A673 (cell line): ENCODE data around the gene FTO. TPM values are rescaled to one million over a fixed set of nuclear protein-coding genes. Genes with fewer than 3 reads are reported as not detected.

ENCODE experiments used
- BruUV-seq: library from RNA; stranded (reverse); fragments of 400-500 nt; replicated peaks from 2 replicates; lab custom pipeline; 2021; lab: Mats Ljungman, UMichigan
- CTCF ChIA-PET: fragments of 300-600 bp; sonication (Branson Sonifier 250); formaldehyde crosslinking; loops from one replicate; lab custom pipeline; 2022; ENCODE audit warnings: antibody characterized with exemption; lab: Charles Lee
- POLR2A ChIA-PET: fragments of 300-600 bp; sonication (Branson Sonifier 250); formaldehyde crosslinking; loops from one replicate; lab custom pipeline; 2022; ENCODE audit warnings: antibody characterized with exemption; ENCODE audit not compliant: low non-redundant PET; lab: Charles Lee
- DNase-seq: peaks from one replicate; pipeline ENCODE4 v3.0.0-alpha.2; 2015; ENCODE audit warnings: low spot score
- H3K27ac ChIP-seq: fragments of 200-600 bp; sonication (generic); 2 replicates; pipeline ENCODE4 v1.5.1; 2016; ENCODE audit warnings: mixed run types, low read depth, mild to moderate bottlenecking, mixed read lengths, antibody characterized with exemption, low read length; ENCODE audit not compliant: poor library complexity, severe bottlenecking
- H3K27me3 ChIP-seq: fragments of 200-600 bp; sonication (generic); replicated peaks from 2 replicates; pipeline ENCODE4 v1.6.1; 2017; ENCODE audit warnings: mixed run types, low read depth, mild to moderate bottlenecking, mixed read lengths, antibody characterized with exemption, low read length; ENCODE audit not compliant: insufficient read depth, poor library complexity
- H3K36me3 ChIP-seq: fragments of 200-600 bp; sonication (generic); 2 replicates; pipeline ENCODE4 v1.6.1; 2016; ENCODE audit warnings: mixed run types, mild to moderate bottlenecking, mixed read lengths, antibody characterized with exemption, low read length; ENCODE audit not compliant: insufficient read depth, poor library complexity, severe bottlenecking
- H3K4me1 ChIP-seq: fragments of 200-600 bp; sonication (generic); 2 replicates; pipeline ENCODE4 v1.6.1; 2017; ENCODE audit warnings: mixed run types, mild to moderate bottlenecking, mixed read lengths, antibody characterized with exemption, low read length; ENCODE audit not compliant: insufficient read depth, poor library complexity, severe bottlenecking
- H3K4me3 ChIP-seq: fragments of 200-600 bp; sonication (generic); 2 replicates; pipeline ENCODE4 v1.5.1; 2016; ENCODE audit warnings: low read depth, mixed run types, mild to moderate bottlenecking, mixed read lengths, low read length; ENCODE audit not compliant: poor library complexity, severe bottlenecking
- H3K9me3 ChIP-seq: fragments of 200-600 bp; sonication (generic); 2 replicates; pipeline ENCODE4 v1.6.1; 2016; ENCODE audit warnings: mixed run types, low read depth, mild to moderate bottlenecking, mixed read lengths, antibody characterized with exemption, low read length; ENCODE audit not compliant: poor library complexity, severe bottlenecking
- EZH2 ChIP-seq: fragments of 200-600 bp; sonication (generic); IDR thresholded peaks from 2 replicates; pipeline ENCODE4 v1.6.1; 2017; ENCODE audit warnings: borderline replicate concordance, low read depth, mild to moderate bottlenecking, mixed read lengths, antibody characterized with exemption, low read length; ENCODE audit not compliant: poor library complexity, severe bottlenecking
- intact Hi-C: fragments of 100-400 bp; cut with micrococcal nuclease; formaldehyde crosslinking; loops from one replicate; pipeline ENCODE4 v1.10.0; 2022; ENCODE audit not compliant: unreplicated experiment
- total RNA-seq: library from RNA; stranded (reverse); gene quantifications from 2 replicates; pipeline ENCODE4 v1.2.3, GENCODE V29; 2021
- TF ChIP-seq, protein P1 (sequence below): fragments of 300-800, 200-600 bp; sonication (generic); conservative IDR thresholded peaks from 2 replicates; pipeline ENCODE4 v1.5.1; 2017; ENCODE audit warnings: low read depth, mild to moderate bottlenecking, antibody characterized with exemption, low read length, moderate library complexity, mixed read lengths

Gene FTO
- total RNA-seq, 1 experiment from 2014 or later: 73.4 TPM

DNA sequence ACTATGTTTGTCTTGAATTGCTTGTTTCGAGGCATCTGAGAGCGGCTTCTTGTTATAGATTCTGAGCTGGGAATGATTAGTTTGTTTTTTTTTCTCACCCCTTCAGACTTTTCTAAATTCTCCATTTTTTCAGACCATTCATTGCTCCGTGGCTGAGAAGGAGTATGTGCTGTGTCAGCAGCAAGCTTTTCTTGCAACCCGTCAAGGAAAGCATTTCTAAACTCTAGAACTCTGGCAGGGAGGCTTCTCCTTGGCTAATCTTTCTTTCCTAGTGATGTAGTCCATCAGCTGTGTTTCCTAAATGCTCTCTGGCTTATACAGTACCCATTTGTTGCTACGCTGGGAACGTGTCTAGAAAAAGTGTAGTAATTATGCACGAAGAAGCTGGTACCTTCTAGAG, 133.5 kb downstream of the FTO start:
- no TSS peak for BruUV-seq
- ChIA-PET POLR2A (no interaction called here), CTCF (no interaction called here)
- H3K4me3 ChIP-seq: no peak overlapping the region
- no peaks in the 10 kb centered on the region for H3K9me3 ChIP-seq
- intact Hi-C loops: no loop called here
- no peaks in the 10 kb centered on the region for H3K36me3 ChIP-seq
- H3K4me1 ChIP-seq: no peaks in the 10 kb centered on the region
- H3K27me3 ChIP-seq: no peaks in the 10 kb centered on the region
- H3K27ac ChIP-seq: no peak overlapping the region
- DNase-seq: no peak
- TF ChIP-seq EZH2: no peak
- TF ChIP-seq, protein P1, sequence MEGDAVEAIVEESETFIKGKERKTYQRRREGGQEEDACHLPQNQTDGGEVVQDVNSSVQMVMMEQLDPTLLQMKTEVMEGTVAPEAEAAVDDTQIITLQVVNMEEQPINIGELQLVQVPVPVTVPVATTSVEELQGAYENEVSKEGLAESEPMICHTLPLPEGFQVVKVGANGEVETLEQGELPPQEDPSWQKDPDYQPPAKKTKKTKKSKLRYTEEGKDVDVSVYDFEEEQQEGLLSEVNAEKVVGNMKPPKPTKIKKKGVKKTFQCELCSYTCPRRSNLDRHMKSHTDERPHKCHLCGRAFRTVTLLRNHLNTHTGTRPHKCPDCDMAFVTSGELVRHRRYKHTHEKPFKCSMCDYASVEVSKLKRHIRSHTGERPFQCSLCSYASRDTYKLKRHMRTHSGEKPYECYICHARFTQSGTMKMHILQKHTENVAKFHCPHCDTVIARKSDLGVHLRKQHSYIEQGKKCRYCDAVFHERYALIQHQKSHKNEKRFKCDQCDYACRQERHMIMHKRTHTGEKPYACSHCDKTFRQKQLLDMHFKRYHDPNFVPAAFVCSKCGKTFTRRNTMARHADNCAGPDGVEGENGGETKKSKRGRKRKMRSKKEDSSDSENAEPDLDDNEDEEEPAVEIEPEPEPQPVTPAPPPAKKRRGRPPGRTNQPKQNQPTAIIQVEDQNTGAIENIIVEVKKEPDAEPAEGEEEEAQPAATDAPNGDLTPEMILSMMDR: no peak

DNA sequence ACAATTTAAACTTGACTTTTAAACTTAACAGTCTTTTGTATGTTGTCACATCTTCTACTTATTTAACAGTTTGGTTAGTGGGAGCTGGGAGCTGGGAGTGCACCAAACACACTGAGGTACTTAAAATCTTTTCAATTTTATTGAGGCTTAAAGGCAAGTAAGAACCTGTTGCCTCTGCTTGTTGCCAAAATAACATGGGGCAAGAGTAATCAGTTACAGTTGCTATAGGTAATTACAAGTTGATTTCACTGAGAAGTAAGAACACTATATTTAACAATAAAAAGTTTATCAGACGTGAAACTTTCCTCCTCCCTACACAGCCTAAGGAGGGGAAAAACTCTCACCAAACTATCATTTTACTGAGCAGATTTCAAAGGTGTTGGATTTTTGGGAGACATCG, 135.2 kb downstream of the FTO start:
- ChIA-PET CTCF (no interaction called here), POLR2A (no interaction called here)
- Histone ChIP-seq H3K27me3 (no peaks in the 10 kb centered on the region), H3K9me3 (no peaks in the 10 kb centered on the region), H3K36me3 (no peaks in the 10 kb centered on the region), H3K4me1 (no peaks in the 10 kb centered on the region), H3K4me3 (no peak overlapping the region), H3K27ac (no peak overlapping the region)
- no TSS peak for BruUV-seq
- intact Hi-C loops: no loop called here
- DNase-seq: no peak
- TF ChIP-seq, protein P1: no peak
- TF ChIP-seq EZH2: no peak

DNA sequence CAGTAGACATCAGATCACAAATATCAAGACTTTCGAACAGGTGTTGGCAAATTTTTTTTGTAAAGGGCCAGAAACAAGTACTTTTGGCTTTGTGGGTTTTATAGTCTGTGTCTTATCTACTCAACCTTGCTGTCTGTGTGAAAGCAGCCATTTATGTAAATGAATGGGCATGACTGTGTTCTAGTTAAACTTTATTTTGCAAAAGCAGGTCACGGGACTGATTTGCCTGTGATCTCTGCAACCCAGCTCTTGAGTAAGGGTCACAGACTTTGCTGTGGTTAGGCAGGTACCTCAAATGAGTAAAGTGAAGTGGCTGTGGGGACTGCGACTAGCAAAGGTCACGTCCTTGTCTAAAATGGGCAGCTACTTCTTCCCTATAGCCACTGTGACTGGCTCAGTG, 136.5 kb downstream of the FTO start:
- ChIA-PET CTCF (no interaction called here), POLR2A (interaction anchor here (0.7 kb wide), 1 partner anchor 295 kb away, joined by 4 read pairs; no protein-coding TSS in a partner anchor)
- no TSS peak for BruUV-seq
- DNase-seq: no peak
- Histone ChIP-seq H3K9me3 (no peaks in the 10 kb centered on the region), H3K4me3 (no peak overlapping the region), H3K36me3 (no peaks in the 10 kb centered on the region), H3K4me1 (no peaks in the 10 kb centered on the region), H3K27me3 (no peaks in the 10 kb centered on the region), H3K27ac (no peak overlapping the region)
- intact Hi-C loops: loop anchor here (10.0 kb wide), 1 partner anchor 136 kb away; the partner anchor contains the start of genes FTO and RPGRIP1L
- TF ChIP-seq, protein P1: no peak
- TF ChIP-seq EZH2: no peak
